ENCODE results near the gene SEMA4A. TPM values are rescaled to one million over a fixed set of nuclear protein-coding genes. Genes with fewer than 3 reads are reported as not detected.

SEMA4A gene
- total RNA-seq, 1 donor from 2014 or later, result 0.68 TPM

Other genes starting within 250 kb of the SEMA4A start
- gene RIT1, start 242.2 kb upstream of the SEMA4A start, total RNA-seq, result 59.4 and 60.6 TPM in 2 replicates
- gene KHDC4, start 219.2 kb upstream of the SEMA4A start, total RNA-seq, result 25.7 and 32.8 TPM in 2 replicates
- gene RXFP4, start 211.9 kb upstream of the SEMA4A start, total RNA-seq, result 0.19 TPM in 1 of 2 replicates, not detected in the other
- 101 and 147 TPM in 2 replicates for gene ARHGEF2, start 175.0 kb upstream of the SEMA4A start, total RNA-seq
- gene SSR2, start 132.6 kb upstream of the SEMA4A start, total RNA-seq, result 516 and 723 TPM in 2 replicates
- 16.3 and 23.4 TPM in 2 replicates for gene UBQLN4, start 99.8 kb upstream of the SEMA4A start, total RNA-seq
- 69.3 and 103 TPM in 2 replicates for gene LAMTOR2, start 98.8 kb upstream of the SEMA4A start, total RNA-seq
- gene RAB25, start 92.4 kb upstream of the SEMA4A start, total RNA-seq, result not detected in 2 replicates
- gene MEX3A, start 71.1 kb upstream of the SEMA4A start, total RNA-seq, result 4.8 and 8.8 TPM in 2 replicates
- gene LMNA, start 38.9 kb upstream of the SEMA4A start, total RNA-seq, result 502 and 945 TPM in 2 replicates
- 9.0 and 15.9 TPM in 2 replicates for gene SLC25A44, start 40.5 kb downstream of the SEMA4A start, total RNA-seq
- gene PMF1, start 59.4 kb downstream of the SEMA4A start, total RNA-seq, result 64.2 and 66.4 TPM in 2 replicates
- 0.19 TPM in 1 of 2 replicates, not detected in the other for gene BGLAP, start 88.6 kb downstream of the SEMA4A start, total RNA-seq
- 0.19 and 0.68 TPM in 2 replicates for gene PAQR6, start 94.5 kb downstream of the SEMA4A start, total RNA-seq
- 74.2 and 89.6 TPM in 2 replicates for gene SMG5, start 129.2 kb downstream of the SEMA4A start, total RNA-seq
- 1.2 and 1.7 TPM in 2 replicates for gene TMEM79, start 130.7 kb downstream of the SEMA4A start, total RNA-seq
- gene GLMP, start 142.1 kb downstream of the SEMA4A start, total RNA-seq, result 48.3 and 50.4 TPM in 2 replicates
- not detected in 2 replicates for gene VHLL, start 145.7 kb downstream of the SEMA4A start, total RNA-seq
- gene CCT3, start 184.7 kb downstream of the SEMA4A start, total RNA-seq, result 552 and 641 TPM in 2 replicates
- gene TSACC, start 184.9 kb downstream of the SEMA4A start, total RNA-seq, result not detected in 2 replicates
- not detected in 2 replicates for gene RHBG, start 215.6 kb downstream of the SEMA4A start, total RNA-seq

All from dermis blood vessel endothelial cell (primary cell).